Stimulated activated effector memory CD8-positive, alpha-beta T cell treated with anti-CD3 and anti-CD28 coated beads, Interleukin-12 subunit alpha, Interleukin-12 subunit beta, amount 100 ng/mL, for 72 hours (primary cell): ENCODE data around the gene SLF2.

Experiments
- ATAC-seq: fragments of 150-1000 bp; cut with Tn5 transposase; 2 replicates; pipeline ENCODE4 v1.10.0; 2021
- DNase-seq, 2 donors: peaks; one replicate each; pipeline ENCODE4 v3.0.0; 2021 to 2022; ENCODE audit warnings: low spot score in 2 of 2
- H3K27ac Mint-ChIP-seq: one replicate; pipeline ENCODE4 v1.8.0; 2022; ENCODE audit warnings: mild to moderate bottlenecking, mixed read lengths
- H3K36me3 Mint-ChIP-seq: one replicate; pipeline ENCODE4 v1.8.0; 2022; ENCODE audit warnings: mild to moderate bottlenecking, mixed read lengths
- H3K4me1 Mint-ChIP-seq: one replicate; pipeline ENCODE4 v1.8.0; 2022; ENCODE audit warnings: mixed read lengths
- H3K4me3 Mint-ChIP-seq: one replicate; pipeline ENCODE4 v1.8.0; 2022; ENCODE audit warnings: mild to moderate bottlenecking, mixed read lengths
- H3K9me3 Mint-ChIP-seq: one replicate; pipeline ENCODE4 v1.8.0; 2022; ENCODE audit warnings: mixed read lengths

SLF2 gene

DNA sequence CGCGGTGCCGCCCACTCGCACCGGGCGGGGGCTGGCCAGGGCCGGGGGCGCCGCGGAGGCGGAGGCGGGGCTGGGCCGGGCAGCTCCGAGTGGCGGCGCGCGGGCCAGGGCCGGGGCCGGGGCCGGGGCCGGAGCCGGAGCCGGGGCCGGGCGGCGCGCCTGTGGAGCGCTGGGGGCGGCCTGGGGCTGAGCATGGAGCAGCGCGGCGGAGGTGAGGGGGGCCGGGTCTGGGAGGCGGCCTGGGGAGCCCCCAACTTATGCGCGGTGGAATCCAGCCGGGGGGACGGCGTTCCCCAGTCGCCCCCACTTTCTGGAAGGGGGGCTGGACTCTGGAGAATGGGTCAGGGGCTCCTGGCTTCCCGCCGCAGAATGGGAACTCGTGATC lies 87.0 kb downstream of the SLF2 start, which contains the start of gene LZTS2:
TSS of gene LZTS2 (plus strand) at position 67 of the 385 bp plus-strand sequence. CDS start 2,731 bp downstream, outside the sequence.
- no peak for ATAC-seq
- peaks cover 23% of the 10 kb centered on the region for H3K36me3 Mint-ChIP-seq
- DNase-seq, result no peak
- peak within 1 kb of the TSS; percentile 84 for H3K27ac Mint-ChIP-seq
- H3K4me1 Mint-ChIP-seq, result peaks cover 28% of the 10 kb centered on the region
- H3K9me3 Mint-ChIP-seq, result no peaks in the 10 kb centered on the region
- H3K4me3 Mint-ChIP-seq, result peak within 1 kb of the TSS; percentile 81

DNA sequence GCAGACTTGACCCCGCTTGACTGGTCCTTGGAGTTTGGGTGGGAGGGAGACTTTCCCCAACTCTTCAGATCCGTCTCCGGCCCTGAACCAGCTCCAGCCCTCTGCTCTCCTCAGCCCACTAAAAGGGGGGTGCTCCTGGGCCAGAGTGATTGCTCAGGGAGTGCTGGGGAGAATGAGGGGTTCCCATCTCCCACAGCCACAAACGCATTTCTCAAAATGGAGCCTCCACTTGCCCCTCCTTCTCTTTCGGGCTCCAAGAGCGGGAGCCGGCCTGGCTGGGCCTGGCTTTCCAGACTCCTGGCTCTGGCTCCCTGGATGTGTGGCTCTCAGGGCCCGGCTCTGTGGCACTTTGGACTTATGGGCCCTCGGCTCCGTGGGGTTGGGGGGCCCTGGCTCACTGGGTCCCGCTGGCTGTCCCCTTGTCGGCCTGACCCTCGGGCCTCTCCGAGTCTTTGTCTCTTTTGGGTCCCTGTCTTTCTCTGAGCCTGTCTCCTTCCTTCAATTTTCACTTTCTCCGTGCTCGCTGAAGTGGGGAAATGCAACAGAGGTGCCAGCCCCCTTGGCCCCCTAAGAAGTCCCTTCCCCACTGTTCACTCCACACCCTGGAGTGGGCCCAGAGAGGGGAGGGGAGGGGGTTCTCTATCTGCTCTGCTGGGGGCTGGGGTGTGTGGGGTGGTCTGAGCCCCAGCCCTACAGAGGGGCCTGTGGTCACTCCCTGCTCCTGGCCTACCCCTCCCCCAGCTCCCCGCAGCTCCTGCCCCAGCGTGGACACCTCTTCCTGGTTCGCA lies 87.6 kb downstream of the SLF2 start:
- peaks cover 28% of the 10 kb centered on the region for H3K4me1 Mint-ChIP-seq
- peak overlapping the region; percentile 81 for H3K4me3 Mint-ChIP-seq
- no peaks in the 10 kb centered on the region for H3K9me3 Mint-ChIP-seq
- DNase-seq, result no peak
- ATAC-seq, result no peak
- H3K36me3 Mint-ChIP-seq, result peaks cover 17% of the 10 kb centered on the region
- peak overlapping the region; percentile 34 for H3K27ac Mint-ChIP-seq

DNA sequence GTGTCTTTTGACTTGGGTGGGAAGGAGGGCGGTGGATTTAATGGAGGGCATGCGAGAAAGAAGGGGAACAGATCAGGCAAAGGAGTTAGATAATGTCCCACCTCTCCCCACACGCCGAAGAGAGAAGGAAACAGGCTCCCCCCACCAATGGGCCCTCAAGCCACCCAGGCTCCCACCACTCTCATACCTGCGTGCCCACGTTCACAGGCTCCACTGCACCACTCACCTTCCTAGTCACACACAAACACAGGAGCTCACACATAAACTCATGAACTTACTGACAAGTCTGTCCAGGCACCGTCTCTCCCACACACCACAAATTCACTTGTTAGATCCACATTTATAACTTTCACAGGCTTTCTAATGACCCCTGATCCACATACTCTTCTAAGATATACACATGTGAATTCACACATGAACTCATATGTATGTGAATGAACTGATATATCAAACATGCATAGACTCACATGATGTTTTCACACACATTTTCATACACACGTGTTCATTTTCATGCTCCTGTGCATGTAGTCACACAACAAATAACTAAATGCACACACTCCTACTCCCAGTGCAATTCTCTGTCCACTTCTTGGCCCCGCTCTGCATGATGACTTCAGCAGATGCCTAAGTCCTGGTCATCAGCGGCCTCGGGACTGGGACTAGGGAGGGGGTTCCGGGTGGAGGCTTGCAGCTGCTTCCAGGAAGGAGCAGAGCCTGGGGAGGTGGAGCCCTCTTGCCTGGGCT lies 88.3 kb downstream of the SLF2 start:
- H3K4me3 Mint-ChIP-seq, result peak overlapping the region; percentile 81
- H3K9me3 Mint-ChIP-seq, result no peaks in the 10 kb centered on the region
- no peak for DNase-seq
- no peak for ATAC-seq
- peaks cover 27% of the 10 kb centered on the region for H3K4me1 Mint-ChIP-seq
- H3K27ac Mint-ChIP-seq, result peak overlapping the region; percentile 66
- H3K36me3 Mint-ChIP-seq, result peaks cover 13% of the 10 kb centered on the region

DNA sequence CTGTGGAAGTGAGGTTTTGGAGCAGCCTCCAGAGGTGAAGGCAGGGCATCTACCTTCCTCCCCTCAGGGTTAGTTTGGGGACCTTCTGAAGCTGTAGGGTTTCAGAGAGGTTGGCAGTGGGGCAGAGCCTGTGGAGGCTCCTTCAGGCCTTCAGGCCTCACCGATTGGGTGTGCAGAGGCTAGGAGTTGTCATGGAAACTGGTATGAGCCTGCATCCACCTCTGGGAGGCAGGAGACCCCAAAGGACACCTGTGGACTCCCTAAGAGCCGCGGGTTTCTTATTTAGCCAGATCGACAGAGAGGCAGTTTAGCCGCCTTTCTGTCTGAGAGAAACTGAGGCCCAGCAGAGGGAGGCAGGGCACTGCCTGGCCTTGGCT lies 88.9 kb downstream of the SLF2 start:
- DNase-seq (no peak), ATAC-seq (no peak)
- H3K36me3 Mint-ChIP-seq, result peaks cover 7% of the 10 kb centered on the region
- peaks cover 22% of the 10 kb centered on the region for H3K4me1 Mint-ChIP-seq
- no peak overlapping the region for H3K27ac Mint-ChIP-seq
- no peaks in the 10 kb centered on the region for H3K9me3 Mint-ChIP-seq
- peak overlapping the region; percentile 81 for H3K4me3 Mint-ChIP-seq

DNA sequence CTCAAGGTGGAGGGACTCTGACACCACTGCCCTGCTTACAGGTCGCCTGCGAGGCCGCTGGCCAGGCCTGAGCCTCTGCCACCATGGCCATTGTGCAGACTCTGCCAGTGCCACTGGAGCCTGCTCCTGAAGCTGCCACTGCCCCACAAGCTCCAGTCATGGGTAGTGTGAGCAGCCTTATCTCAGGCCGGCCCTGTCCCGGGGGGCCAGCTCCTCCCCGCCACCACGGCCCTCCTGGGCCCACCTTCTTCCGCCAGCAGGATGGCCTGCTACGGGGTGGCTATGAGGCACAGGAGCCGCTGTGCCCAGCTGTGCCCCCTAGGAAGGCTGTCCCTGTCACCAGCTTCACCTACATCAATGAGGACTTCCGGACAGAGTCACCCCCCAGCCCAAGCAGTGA lies 89.7 kb downstream of the SLF2 start:
- Mint-ChIP-seq H3K4me3 (no peak overlapping the region), H3K27ac (no peak overlapping the region), H3K36me3 (peaks cover 7% of the 10 kb centered on the region), H3K9me3 (no peaks in the 10 kb centered on the region), H3K4me1 (peaks cover 20% of the 10 kb centered on the region)
- DNase-seq (no peak), ATAC-seq (no peak)

DNA sequence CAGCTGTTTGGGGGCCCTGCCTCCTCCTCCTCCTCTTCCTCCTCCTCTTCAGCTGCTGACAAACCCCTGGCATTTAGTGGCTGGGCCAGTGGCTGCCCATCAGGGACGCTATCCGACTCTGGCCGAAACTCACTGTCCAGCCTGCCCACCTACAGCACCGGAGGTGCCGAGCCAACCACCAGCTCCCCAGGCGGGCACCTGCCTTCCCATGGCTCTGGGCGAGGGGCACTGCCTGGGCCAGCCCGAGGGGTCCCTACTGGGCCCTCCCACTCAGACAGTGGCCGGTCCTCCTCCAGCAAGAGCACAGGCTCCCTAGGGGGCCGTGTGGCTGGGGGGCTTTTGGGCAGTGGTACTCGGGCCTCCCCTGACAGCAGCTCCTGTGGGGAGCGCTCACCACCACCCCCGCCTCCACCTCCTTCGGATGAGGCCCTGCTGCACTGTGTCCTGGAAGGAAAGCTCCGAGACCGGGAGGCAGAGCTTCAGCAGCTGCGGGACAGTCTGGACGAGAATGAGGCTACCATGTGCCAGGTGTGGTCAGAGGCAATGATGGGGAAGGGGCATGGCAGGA lies 91.0 kb downstream of the SLF2 start:
- H3K4me1 Mint-ChIP-seq, result peaks cover 11% of the 10 kb centered on the region
- H3K27ac Mint-ChIP-seq, result no peak overlapping the region
- DNase-seq (no peak), ATAC-seq (no peak)
- H3K9me3 Mint-ChIP-seq, result no peaks in the 10 kb centered on the region
- H3K4me3 Mint-ChIP-seq, result no peak overlapping the region
- H3K36me3 Mint-ChIP-seq, result no peaks in the 10 kb centered on the region

DNA sequence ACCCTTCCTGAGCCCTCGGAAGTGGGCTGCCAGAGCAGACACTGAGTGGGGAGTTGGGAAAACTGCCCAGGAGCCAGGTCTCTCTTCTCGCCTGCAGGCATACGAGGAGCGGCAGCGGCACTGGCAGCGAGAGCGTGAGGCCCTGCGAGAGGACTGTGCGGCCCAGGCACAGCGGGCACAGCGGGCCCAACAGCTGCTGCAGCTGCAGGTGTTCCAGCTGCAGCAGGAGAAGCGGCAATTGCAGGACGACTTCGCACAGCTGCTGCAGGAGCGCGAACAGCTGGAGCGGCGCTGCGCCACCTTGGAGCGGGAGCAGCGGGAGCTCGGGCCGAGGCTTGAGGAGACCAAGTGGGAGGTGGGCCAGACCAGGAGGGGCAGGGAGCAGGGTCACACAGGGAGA lies 92.6 kb downstream of the SLF2 start:
- DNase-seq, result no peak
- H3K27ac Mint-ChIP-seq, result no peak overlapping the region
- no peak overlapping the region for H3K4me3 Mint-ChIP-seq
- ATAC-seq, result no peak
- no peaks in the 10 kb centered on the region for H3K9me3 Mint-ChIP-seq
- no peaks in the 10 kb centered on the region for H3K36me3 Mint-ChIP-seq
- peaks cover 8% of the 10 kb centered on the region for H3K4me1 Mint-ChIP-seq

DNA sequence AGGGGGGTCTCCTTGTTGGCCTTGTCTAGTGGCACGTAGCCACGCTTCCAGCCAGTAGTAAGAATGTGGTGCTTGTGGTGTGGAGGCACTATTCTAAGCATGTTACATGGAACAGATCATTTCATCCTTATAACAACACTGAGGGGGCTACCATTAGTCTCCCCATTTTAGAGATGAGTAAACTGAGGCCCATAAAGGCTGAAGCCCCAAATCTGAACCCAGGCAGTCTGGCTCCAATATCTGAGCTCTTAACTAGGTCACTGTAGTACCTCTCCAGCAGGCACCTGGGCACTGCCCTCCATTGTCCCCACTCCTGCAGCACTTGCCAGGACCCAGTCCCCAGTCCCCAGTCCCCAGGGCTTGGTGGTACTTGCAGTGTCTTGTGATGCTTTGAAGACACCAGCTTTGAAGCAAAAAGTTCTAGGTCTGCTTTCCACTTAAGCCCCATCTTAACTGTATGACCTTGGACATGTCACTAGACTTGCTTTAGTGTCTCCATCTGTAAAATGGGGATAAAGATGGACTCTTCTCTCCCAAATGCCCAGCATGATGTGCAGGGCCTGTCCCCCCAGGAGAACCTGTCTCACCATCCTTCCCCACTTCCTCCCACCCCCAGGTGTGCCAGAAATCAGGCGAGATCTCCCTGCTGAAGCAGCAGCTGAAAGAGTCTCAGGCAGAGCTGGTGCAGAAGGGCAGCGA lies 93.3 kb downstream of the SLF2 start:
- DNase-seq (no peak), ATAC-seq (no peak)
- no peak overlapping the region for H3K27ac Mint-ChIP-seq
- H3K36me3 Mint-ChIP-seq, result no peaks in the 10 kb centered on the region
- no peaks in the 10 kb centered on the region for H3K9me3 Mint-ChIP-seq
- peaks cover 4% of the 10 kb centered on the region for H3K4me1 Mint-ChIP-seq
- no peak overlapping the region for H3K4me3 Mint-ChIP-seq

DNA sequence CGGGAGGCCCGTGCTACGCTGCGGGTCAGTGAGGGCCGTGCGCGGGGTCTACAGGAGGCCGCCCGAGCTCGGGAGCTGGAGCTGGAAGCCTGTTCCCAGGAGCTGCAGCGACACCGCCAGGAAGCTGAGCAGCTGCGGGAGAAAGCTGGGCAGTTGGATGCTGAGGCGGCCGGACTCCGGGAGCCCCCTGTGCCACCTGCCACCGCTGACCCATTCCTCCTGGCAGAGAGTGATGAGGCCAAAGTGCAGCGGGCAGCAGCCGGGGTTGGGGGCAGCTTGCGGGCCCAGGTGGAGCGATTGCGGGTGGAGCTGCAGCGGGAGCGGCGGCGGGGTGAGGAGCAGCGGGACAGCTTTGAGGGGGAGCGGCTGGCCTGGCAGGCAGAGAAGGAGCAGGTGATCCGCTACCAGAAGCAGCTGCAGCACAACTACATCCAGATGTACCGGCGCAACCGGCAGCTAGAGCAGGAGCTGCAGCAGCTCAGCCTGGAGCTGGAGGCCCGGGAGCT lies 93.9 kb downstream of the SLF2 start:
- Mint-ChIP-seq H3K27ac (no peak overlapping the region), H3K4me3 (no peak overlapping the region), H3K4me1 (no peaks in the 10 kb centered on the region), H3K36me3 (no peaks in the 10 kb centered on the region), H3K9me3 (no peaks in the 10 kb centered on the region)
- ATAC-seq (no peak), DNase-seq (no peak)

DNA sequence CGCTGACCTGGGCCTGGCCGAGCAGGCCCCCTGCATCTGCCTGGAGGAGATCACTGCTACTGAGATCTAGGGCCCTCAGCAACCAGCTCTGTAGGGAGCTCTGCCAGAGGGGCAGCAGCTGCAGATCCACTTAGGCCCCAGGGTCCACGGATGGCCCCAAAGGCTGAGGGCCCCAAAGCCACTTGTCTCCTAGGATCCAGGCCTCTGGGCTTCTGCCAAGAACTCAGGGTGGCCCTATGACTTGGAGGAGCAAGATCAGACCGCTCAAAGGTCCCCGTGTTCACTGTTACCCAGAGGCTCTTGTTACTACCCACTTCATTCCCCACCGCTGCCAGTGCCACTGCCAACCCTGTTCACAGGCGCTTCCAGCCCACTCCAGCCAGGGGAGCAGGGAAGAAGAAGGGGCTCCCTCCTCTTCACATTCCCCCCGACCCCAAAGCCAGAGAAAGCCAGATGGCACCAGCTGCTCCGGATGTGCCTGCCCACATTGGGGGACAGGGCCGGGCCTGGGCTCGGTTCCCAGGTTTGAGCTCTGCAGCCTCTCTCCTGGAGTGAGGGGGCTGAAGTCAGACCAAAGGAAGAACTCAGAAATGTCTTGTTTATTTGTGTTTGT lies 94.4 kb downstream of the SLF2 start:
- ATAC-seq (no peak), DNase-seq (no peak)
- Mint-ChIP-seq H3K27ac (no peak overlapping the region), H3K36me3 (no peaks in the 10 kb centered on the region), H3K9me3 (no peaks in the 10 kb centered on the region), H3K4me1 (no peaks in the 10 kb centered on the region), H3K4me3 (no peak overlapping the region)

DNA sequence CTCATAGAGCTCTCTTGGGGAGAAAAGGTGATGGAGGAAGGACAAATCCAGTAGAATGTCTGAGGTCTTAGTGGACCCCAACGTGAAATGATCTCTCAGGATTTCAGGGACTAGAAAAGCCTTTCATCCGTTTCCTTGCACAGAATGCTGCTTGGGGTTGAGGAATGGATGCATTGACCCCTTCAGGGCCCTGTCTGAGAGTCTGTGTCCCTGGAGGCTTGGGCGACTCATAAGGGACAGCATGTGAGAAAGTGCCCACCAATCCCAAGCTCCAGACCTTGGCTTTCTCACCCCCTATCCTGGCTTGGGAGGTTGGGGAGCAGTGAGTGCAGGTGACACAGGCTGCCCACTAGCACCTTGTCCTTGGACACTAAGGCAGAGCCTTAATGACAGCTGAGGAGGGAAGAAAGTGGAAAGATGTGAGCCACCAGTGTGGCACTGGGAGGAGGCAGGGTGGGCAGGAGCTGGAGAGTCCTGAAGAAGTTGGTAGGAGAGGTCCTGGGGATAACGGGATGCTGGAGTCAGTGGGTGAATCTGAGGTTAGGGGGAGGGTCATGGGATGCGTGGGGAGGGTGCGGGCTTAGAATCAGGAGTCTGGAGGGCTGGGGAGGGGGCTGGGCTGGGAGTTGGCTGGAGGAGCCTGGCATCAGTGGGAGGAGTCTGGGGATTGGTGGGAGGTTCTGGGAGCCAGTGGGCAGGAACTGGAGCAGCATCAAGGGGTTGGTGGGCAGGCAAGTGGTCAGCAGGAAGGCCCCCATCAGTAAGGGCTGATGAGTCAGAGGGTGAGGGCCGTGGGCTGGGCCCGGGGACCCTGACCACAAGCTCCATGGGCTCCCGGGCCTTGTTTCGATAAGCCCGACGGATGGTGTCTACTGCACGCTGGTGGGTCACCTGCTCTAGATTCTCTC lies 95.4 kb downstream of the SLF2 start:
- Mint-ChIP-seq H3K4me3 (no peak overlapping the region), H3K4me1 (peaks cover 7% of the 10 kb centered on the region), H3K27ac (no peak overlapping the region), H3K36me3 (no peaks in the 10 kb centered on the region), H3K9me3 (no peaks in the 10 kb centered on the region)
- no peak for DNase-seq
- no peak for ATAC-seq

DNA sequence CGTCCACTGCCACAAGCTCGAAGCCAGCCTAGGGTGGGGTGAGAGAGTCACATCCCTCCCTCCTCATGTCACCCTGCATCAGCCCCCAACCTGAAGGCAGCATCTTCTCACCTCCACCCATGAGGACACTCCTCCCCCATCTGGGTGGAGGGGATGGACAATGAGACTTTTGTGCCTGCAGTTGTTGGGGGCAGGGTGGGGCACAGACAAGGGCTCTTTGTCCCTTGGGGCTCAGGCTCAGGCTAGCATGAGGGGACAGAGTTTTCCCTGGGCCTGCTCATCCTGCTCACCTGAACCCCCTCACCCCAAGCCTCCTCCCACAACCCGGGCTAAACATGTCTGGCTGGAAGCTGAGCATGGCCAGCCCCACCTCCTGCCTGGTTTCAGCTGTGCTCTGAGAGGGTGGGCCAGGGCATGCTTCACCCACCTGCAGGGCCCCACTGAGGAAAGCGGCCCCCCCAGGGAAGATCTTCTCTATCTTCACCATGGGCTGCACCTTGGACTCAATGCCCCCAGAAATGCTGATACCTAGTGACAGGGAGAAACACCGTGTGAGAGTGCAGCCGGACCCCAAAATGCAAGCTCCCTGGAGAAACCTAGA lies 96.2 kb downstream of the SLF2 start:
- H3K9me3 Mint-ChIP-seq, result no peaks in the 10 kb centered on the region
- H3K4me1 Mint-ChIP-seq, result peaks cover 12% of the 10 kb centered on the region
- H3K36me3 Mint-ChIP-seq, result no peaks in the 10 kb centered on the region
- no peak overlapping the region for H3K27ac Mint-ChIP-seq
- DNase-seq (no peak), ATAC-seq (no peak)
- no peak overlapping the region for H3K4me3 Mint-ChIP-seq

DNA sequence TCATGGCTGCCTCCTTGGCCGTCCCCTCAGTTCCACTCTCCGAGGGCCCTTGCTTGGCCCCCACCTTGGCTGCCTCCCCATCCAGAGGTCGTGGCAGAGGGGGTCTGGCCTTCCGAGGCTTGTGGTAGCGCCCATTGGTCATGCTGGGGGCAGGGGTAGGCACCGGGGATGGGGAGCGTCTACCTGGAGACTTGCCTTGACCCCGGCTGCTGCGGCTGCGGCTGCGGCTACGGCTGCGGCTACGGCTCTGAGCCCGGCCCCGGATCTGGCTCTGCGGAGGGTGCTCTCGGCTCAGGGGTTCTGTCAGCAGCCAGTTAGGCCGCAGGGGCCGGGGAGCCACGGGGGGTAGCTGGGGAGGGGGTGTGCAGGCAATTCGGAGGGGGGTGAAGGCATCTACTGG lies 97.6 kb downstream of the SLF2 start:
- Mint-ChIP-seq H3K27ac (no peak overlapping the region), H3K36me3 (no peaks in the 10 kb centered on the region), H3K4me1 (peaks cover 26% of the 10 kb centered on the region), H3K9me3 (no peaks in the 10 kb centered on the region), H3K4me3 (no peak overlapping the region)
- no peak for ATAC-seq
- DNase-seq, result no peak
